GM12874 (cell line): ENCODE data around the gene SLC25A44.

Experiments
- TF ChIP-seq, protein P1 (sequence below): IDR thresholded peaks from 2 replicates; pipeline ENCODE4 v1.5.1; 2011; ENCODE audit warnings: low read depth, mild to moderate bottlenecking, control low read depth, low read length, moderate library complexity; ENCODE audit not compliant: insufficient read depth

Gene SLC25A44

DNA sequence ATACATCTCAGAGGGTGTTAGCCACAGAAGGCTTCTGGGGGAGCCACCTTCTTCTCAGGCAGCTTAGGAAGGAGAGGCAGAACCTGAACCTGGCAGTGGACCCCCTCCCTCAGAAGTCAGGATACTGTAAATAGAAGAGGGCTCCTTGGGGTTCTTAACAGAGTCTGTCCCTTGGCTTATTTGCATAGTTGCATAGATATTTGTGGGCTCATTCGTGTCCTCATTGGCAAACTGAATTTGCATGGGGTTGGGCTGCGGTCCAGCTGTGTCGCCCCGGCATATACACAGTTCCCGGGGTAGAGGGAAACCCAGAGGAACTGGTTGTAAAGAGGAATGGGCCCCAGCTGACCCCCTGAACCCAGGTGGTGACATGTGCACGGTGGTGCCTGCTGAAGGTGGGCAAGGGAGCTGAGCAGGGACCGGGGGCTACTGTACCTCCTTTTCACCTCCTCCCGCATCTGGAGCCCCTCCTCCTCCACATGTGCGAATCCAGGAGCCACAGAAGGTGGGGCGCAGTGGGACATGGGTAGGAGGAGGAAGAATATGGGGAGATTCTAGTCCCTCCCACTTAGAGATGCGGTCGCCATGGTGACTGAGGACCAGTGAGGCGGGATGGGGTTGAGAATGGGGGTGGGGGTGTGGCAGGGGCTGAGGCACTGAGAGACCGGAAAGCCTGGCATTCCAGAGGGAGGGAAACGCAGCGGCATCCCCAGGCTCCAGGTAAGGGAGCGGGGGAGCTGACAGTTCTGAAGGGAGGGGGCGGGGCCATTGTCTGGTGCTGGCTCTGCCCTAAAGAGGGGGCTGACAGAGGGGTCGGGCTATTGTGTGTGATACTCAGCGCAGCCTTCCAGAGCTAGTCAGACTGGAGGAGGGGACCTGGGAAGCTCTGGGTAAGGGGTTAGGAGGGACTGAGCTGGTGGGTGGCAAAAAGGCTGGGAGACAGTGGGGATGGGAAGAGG is 44.3 kb upstream of the SLC25A44 start:
- TF ChIP-seq, protein P1, sequence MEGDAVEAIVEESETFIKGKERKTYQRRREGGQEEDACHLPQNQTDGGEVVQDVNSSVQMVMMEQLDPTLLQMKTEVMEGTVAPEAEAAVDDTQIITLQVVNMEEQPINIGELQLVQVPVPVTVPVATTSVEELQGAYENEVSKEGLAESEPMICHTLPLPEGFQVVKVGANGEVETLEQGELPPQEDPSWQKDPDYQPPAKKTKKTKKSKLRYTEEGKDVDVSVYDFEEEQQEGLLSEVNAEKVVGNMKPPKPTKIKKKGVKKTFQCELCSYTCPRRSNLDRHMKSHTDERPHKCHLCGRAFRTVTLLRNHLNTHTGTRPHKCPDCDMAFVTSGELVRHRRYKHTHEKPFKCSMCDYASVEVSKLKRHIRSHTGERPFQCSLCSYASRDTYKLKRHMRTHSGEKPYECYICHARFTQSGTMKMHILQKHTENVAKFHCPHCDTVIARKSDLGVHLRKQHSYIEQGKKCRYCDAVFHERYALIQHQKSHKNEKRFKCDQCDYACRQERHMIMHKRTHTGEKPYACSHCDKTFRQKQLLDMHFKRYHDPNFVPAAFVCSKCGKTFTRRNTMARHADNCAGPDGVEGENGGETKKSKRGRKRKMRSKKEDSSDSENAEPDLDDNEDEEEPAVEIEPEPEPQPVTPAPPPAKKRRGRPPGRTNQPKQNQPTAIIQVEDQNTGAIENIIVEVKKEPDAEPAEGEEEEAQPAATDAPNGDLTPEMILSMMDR: no peak

DNA sequence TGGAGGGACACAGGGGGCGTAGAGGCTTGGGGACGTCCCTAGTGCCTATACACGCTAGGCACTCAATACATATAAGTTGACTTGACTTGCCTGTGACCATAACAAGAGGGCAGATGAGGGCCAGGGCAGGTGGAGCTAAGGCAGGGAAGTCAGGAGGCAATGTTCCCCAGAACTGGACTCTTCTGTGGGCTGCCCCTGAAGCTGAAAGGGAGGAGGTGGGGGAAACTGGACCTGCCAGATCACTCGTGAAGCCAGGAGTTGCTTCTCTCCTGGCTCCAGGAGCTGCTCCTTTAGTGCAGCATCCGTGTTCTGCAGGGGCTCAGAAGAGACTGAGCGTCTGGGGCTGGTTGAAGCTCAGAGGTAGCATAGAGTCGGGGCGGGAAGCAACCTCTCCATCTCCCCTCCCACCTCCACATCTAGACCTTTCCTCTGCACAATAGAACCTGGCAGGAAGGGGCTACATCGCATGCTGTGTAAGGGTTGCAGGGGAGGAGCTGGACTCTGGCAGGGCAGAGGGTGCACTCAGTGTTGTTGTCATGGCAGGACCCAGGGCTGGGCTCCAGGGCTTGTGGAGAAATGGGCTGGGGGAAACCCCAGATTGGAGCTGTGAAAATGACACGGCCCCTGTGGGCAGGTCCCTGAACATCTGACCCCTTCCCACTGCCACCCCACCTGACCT is 43.4 kb upstream of the SLC25A44 start:
- TF ChIP-seq, protein P1: no peak

DNA sequence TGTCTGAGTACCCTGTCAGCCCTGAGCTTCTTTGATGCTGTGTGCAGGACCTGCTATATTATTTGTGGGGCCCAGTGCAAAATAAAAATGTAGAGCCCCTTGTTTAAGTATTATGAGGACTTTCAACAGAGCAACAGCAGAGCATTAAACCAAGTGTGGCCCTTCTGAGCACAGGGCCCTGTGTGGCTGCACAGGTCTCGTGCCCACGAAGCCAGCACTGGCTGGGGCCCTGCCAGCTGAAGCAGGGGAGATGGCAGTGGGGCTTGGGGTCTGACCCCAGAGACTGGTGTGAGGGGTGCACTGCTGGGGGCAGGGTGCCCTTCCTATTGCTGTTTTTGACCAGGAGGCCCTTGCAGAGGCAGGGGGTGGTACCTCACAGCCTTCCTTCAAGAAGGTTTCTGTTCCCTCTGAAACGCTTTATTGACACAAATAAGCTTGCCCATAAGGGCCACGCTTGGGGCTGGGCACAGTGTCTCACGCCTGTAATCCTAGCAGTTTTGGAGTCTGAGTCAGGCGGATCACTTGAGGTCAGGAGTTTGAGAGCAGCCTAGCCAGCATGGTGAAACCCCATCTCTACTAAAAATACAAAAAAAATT is 42.7 kb upstream of the SLC25A44 start:
- TF ChIP-seq, protein P1: no peak

- TF ChIP-seq, protein P1: no peak
Observed at GRCh38 chr1:156152628-156153027, 41.3 kb upstream of the SLC25A44 start.

DNA sequence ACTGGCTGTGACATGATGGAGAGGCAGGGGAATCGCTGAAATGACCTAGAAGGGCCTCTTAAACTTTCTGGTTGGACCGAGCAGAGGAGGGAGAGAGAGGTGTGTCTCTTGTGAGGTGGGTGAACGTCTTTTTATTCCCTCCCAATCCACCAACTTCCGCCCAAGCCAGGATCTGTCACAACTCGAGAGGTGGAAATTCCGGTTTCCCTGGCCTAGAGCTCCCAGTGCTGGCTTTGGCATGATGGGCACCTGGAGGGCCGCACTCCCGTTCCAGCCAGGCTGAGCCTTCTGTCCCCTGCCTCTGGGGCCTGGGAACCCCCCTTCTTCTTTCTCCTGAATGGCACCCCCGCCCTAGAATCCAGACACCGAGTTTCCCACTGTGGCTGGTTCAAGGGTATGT is 40.5 kb upstream of the SLC25A44 start, which contains the start of gene SEMA4A:
Gene SEMA4A (plus strand): TSS at position 224 of the 400 bp plus-strand sequence. CDS start 994 bp downstream, outside the sequence.
- TF ChIP-seq, protein P1: no peak

GRCh38 chr1:156154317-156154749 is 39.6 kb upstream of the SLC25A44 start:
- TF ChIP-seq, protein P1: no peak
